ENCODE data around the gene PDGFB.

Gene PDGFB

DNA sequence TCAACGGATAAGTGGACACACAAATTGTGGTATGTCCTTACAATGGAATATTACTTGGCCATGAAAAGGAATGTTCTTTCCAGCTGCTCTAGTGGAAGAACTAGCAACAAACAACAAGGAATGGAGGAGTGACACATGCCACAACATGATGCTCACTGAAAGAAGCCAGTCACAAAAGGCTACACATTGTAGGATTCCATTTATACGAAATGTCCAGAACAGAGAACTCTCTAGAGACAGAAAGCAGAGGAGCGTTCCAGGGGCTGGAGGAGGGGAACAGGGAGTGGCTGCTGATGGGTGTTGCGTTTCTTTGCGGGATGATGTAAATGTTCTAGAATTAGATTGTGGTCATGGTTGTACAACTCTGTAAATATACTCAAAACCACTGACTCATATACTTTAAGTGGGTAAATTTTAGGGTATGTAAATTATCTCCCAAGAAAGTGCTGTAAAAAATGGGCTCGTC lies 32.4 kb upstream of the PDGFB start:
- TF ChIP-seq TAF1 (IDR thresholded peaks at IDR 0.05; ENCODE audit: borderline replicate concordance, insufficient read depth, low read length): no peak
- TF ChIP-seq SIN3A (IDR thresholded peaks at IDR 0.05; ENCODE audit: borderline replicate concordance, insufficient read depth, low read length): no peak
- TF ChIP-seq, protein P1, sequence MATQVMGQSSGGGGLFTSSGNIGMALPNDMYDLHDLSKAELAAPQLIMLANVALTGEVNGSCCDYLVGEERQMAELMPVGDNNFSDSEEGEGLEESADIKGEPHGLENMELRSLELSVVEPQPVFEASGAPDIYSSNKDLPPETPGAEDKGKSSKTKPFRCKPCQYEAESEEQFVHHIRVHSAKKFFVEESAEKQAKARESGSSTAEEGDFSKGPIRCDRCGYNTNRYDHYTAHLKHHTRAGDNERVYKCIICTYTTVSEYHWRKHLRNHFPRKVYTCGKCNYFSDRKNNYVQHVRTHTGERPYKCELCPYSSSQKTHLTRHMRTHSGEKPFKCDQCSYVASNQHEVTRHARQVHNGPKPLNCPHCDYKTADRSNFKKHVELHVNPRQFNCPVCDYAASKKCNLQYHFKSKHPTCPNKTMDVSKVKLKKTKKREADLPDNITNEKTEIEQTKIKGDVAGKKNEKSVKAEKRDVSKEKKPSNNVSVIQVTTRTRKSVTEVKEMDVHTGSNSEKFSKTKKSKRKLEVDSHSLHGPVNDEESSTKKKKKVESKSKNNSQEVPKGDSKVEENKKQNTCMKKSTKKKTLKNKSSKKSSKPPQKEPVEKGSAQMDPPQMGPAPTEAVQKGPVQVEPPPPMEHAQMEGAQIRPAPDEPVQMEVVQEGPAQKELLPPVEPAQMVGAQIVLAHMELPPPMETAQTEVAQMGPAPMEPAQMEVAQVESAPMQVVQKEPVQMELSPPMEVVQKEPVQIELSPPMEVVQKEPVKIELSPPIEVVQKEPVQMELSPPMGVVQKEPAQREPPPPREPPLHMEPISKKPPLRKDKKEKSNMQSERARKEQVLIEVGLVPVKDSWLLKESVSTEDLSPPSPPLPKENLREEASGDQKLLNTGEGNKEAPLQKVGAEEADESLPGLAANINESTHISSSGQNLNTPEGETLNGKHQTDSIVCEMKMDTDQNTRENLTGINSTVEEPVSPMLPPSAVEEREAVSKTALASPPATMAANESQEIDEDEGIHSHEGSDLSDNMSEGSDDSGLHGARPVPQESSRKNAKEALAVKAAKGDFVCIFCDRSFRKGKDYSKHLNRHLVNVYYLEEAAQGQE (IDR thresholded peaks at IDR 0.05; ENCODE audit: insufficient read depth in 1 of 2, low read depth in 2 of 2, low read length in 2 of 2): no peak
- no peak for TF ChIP-seq POLR2AphosphoS5 (IDR thresholded peaks at IDR 0.05; ENCODE audit: low read depth, low read length)
- no peak for TF ChIP-seq FOXP2 (optimal IDR thresholded peaks at IDR 0.05; ENCODE audit: borderline replicate concordance, extremely low read depth, extremely low read length, insufficient read depth)

DNA sequence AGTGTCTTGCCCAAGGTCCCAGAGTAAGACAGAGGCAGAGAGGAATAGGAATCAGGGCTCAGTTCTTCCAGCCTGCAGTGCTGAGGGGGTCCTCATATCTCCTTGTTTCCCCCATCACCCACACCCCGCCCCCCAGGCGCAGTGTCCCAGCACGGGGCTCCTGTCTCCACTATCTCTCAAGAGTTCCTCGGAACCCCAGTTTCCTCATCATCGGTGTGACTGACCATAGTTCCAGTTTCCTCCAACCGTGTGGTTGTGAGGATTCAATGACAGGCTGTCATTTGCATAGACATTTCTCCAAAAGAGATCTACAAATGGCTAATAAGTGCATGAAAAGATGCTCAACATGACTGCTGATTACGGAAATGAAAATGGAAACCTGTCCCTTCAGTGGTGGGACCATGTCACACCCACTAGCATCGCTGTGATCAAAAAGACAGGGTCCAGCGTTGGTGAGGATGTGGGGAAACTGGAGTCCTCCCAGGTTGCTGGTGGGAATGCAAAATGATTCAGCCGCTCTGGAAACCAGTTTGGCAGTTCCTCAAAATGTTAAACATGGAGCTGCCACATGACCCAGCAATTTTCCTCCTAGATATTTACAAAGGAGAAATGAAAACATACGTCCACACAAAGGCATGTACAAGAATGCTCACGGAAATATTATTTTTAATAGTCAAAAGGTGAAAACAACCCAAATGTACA lies 31.8 kb upstream of the PDGFB start:
- no peak for TF ChIP-seq TAF1 (IDR thresholded peaks at IDR 0.05; ENCODE audit: borderline replicate concordance, insufficient read depth, low read length)

GRCh38 chr22:39275814-39276439 lies 31.1 kb upstream of the PDGFB start:
- TF ChIP-seq POLR2AphosphoS5 (IDR thresholded peaks at IDR 0.05; ENCODE audit: low read depth, low read length) (no peak), FOXP2 (optimal IDR thresholded peaks at IDR 0.05; ENCODE audit: borderline replicate concordance, extremely low read depth, extremely low read length, insufficient read depth) (no peak), SIN3A (IDR thresholded peaks at IDR 0.05; ENCODE audit: borderline replicate concordance, insufficient read depth, low read length) (no peak), TAF1 (IDR thresholded peaks at IDR 0.05; ENCODE audit: borderline replicate concordance, insufficient read depth, low read length) (no peak)
- TF ChIP-seq, protein P1 (IDR thresholded peaks at IDR 0.05; ENCODE audit: insufficient read depth in 1 of 2, low read depth in 2 of 2, low read length in 2 of 2): no peak

- TF ChIP-seq SIN3A (IDR thresholded peaks at IDR 0.05; ENCODE audit: borderline replicate concordance, insufficient read depth, low read length): no peak
- TF ChIP-seq, protein P1 (IDR thresholded peaks at IDR 0.05; ENCODE audit: insufficient read depth in 1 of 2, low read depth in 2 of 2, low read length in 2 of 2): no peak
- TF ChIP-seq FOXP2 (optimal IDR thresholded peaks at IDR 0.05; ENCODE audit: borderline replicate concordance, extremely low read depth, extremely low read length, insufficient read depth): no peak
- TF ChIP-seq POLR2AphosphoS5 (IDR thresholded peaks at IDR 0.05; ENCODE audit: low read depth, low read length): no peak
- TF ChIP-seq TAF1 (IDR thresholded peaks at IDR 0.05; ENCODE audit: borderline replicate concordance, insufficient read depth, low read length): no peak
Measured at GRCh38 chr22:39273950-39274887, 29.4 kb upstream of the PDGFB start.

DNA sequence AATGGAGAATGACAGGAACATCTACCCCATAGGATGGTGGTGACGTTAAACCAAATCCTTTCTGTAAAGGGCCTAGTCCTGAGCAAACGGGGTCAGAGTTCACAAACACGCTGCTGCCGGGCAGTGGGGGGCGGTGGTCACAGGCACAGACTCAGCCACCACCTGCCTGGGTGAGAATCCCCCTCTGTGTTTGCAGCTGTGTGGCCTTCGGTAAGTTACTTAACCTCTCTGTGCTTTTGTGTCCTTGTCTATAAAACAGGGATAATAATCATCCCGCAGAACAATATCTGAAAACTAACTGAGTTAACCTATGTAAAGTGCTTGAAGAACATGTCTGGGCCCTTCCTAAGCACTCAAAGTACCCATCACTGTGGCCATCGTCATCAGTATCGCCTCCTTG lies 26.0 kb upstream of the PDGFB start:
- TF ChIP-seq FOXP2 (optimal IDR thresholded peaks at IDR 0.05; ENCODE audit: borderline replicate concordance, extremely low read depth, extremely low read length, insufficient read depth): no peak
- TF ChIP-seq, protein P1 (IDR thresholded peaks at IDR 0.05; ENCODE audit: insufficient read depth in 1 of 2, low read depth in 2 of 2, low read length in 2 of 2): no peak
- TF ChIP-seq TAF1 (IDR thresholded peaks at IDR 0.05; ENCODE audit: borderline replicate concordance, insufficient read depth, low read length): no peak
- TF ChIP-seq POLR2AphosphoS5 (IDR thresholded peaks at IDR 0.05; ENCODE audit: low read depth, low read length): no peak
- no peak for TF ChIP-seq SIN3A (IDR thresholded peaks at IDR 0.05; ENCODE audit: borderline replicate concordance, insufficient read depth, low read length)
